OCI-LY1 (cell line): ENCODE results near the gene SMAD6.

Experiments used
- H2AFZ ChIP-seq: fragments of 200-600 bp; sonication (generic), shearing (Covaris generic); 2 replicates; pipeline ENCODE4 v1.6.0; 2014; ENCODE audit warnings: antibody characterized with exemption, mild to moderate bottlenecking, low read length
- H3F3A ChIP-seq: fragments of 200-600 bp; sonication (generic), shearing (Covaris generic); 2 replicates; pipeline ENCODE4 v1.6.0; 2014; ENCODE audit warnings: mild to moderate bottlenecking, antibody characterized with exemption, low read length, moderate library complexity; ENCODE audit not compliant: insufficient read depth
- H3K27ac ChIP-seq: fragments of 200-600 bp; sonication (generic); 2 replicates; pipeline ENCODE4 v1.5.1; 2014; ENCODE audit warnings: low read length, mixed run types, mild to moderate bottlenecking, low read depth; ENCODE audit not compliant: poor library complexity, severe bottlenecking
- H3K27me3 ChIP-seq: fragments of 200-600 bp; sonication (generic); 2 replicates; pipeline ENCODE4 v1.6.0; 2014; ENCODE audit warnings: antibody characterized with exemption, mild to moderate bottlenecking, low read length, moderate library complexity; ENCODE audit not compliant: insufficient read depth
- H3K36me3 ChIP-seq: fragments of 200-600 bp; sonication (generic); 2 replicates; pipeline ENCODE4 v1.6.1; 2014; ENCODE audit warnings: mild to moderate bottlenecking, antibody characterized with exemption, low read length, moderate library complexity, mixed read lengths; ENCODE audit not compliant: insufficient read depth
- H3K4me1 ChIP-seq: fragments of 200-600 bp; sonication (generic); 2 replicates; pipeline ENCODE4 v1.5.1; 2014; ENCODE audit warnings: mild to moderate bottlenecking, low read length, moderate library complexity; ENCODE audit not compliant: insufficient read depth, severe bottlenecking
- H3K4me2 ChIP-seq: fragments of 200-600 bp; sonication (generic), shearing (Covaris generic); 2 replicates; pipeline ENCODE4 v1.6.1; 2014; ENCODE audit warnings: low read length
- H3K4me3 ChIP-seq: fragments of 200-600 bp; sonication (generic); 2 replicates; pipeline ENCODE4 v1.5.1; 2014; ENCODE audit warnings: low read length, low read depth, mild to moderate bottlenecking, mixed read lengths; ENCODE audit not compliant: poor library complexity, severe bottlenecking
- H3K79me2 ChIP-seq: fragments of 200-600 bp; shearing (Covaris generic); 2 replicates; pipeline ENCODE4 v1.6.1; 2016; ENCODE audit warnings: mixed run types, low read length, mixed read lengths; ENCODE audit not compliant: insufficient read depth
- H3K9ac ChIP-seq: fragments of 200-600 bp; sonication (generic), shearing (Covaris generic); 2 replicates; pipeline ENCODE4 v1.6.1; 2014; ENCODE audit warnings: mild to moderate bottlenecking, low read length, mixed read lengths
- H3K9me2 ChIP-seq: fragments of 200-600 bp; sonication (generic), shearing (Covaris generic); 2 replicates; pipeline ENCODE4 v1.6.1; 2014; ENCODE audit warnings: low read depth, mild to moderate bottlenecking, low read length, mixed read lengths
- H3K9me3 ChIP-seq: fragments of 200-600 bp; shearing (Covaris generic); 2 replicates; pipeline ENCODE4 v1.6.1; 2014; ENCODE audit warnings: low read length, mixed read lengths
- H4K20me1 ChIP-seq: fragments of 200-600 bp; sonication (generic), shearing (Covaris generic); 2 replicates; pipeline ENCODE4 v1.6.0; 2016; ENCODE audit warnings: mild to moderate bottlenecking, low read length; ENCODE audit not compliant: insufficient read depth
- EZH2 ChIP-seq: fragments of 200-600 bp; sonication (generic), shearing (Covaris generic); IDR thresholded peaks from 2 replicates; pipeline ENCODE4 v1.8.0; 2017; ENCODE audit warnings: borderline replicate concordance, mixed run types, mild to moderate bottlenecking, antibody characterized with exemption, low read length, moderate library complexity, mixed read lengths
- TF ChIP-seq, protein P1 (sequence below): fragments of 200-600 bp; sonication (generic), shearing (Covaris generic); IDR thresholded peaks from 2 replicates; pipeline ENCODE4 v1.5.1; 2017; ENCODE audit warnings: mild to moderate bottlenecking, antibody characterized with exemption, low read length, moderate library complexity, mixed read lengths

Gene SMAD6

DNA sequence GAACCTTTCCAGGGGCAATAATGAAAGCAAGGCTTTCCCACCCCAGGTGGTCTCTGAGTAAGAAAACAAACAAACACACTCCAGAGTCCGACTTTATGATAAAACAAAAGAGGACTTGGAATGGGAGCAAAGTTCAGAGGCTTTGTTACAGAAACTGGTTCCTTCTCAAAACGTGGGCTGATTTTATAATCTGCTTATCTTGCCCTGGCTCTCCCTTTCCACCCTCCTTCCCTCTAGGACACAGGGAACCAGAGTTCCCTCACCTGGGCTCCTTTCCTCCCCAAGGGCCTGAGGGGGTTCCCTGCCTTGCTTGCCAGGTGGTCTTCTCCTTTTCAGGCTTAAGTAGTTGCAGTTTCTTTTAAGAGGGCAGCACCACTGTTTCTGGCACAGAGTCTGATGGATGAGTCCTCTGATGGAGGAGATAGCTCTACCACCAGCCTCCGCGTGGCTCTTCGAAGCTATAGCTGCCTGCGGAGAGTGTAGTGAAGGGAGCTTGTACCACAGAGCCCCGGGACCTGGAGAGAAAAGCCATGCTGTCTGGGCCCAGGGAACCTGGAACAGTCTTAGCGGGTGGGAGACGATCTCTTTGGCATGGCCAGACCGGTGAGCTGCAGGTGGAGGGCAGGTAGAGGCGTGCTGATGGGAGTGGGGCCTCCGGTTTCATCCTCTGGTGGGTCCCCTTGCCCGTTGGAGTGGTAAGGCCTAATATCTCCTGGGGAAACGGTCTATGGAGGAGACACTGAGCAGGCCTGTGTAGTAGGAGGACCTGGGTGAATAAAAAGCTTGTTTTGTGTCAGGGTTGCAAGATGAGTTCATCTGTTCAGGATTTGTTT lies 68.7 kb downstream of the SMAD6 start:
- peaks cover 33% of the 10 kb centered on the region for H3K4me1 ChIP-seq
- no peaks in the 10 kb centered on the region for H3K27me3 ChIP-seq
- no peak overlapping the region for H3K9ac ChIP-seq
- H3K9me3 ChIP-seq = no peaks in the 10 kb centered on the region
- H3K9me2 ChIP-seq = no peaks in the 10 kb centered on the region
- no peak overlapping the region; the same call in 1 of the 2 replicates for H3K4me2 ChIP-seq
- no peaks in the 10 kb centered on the region for H3K36me3 ChIP-seq
- TF ChIP-seq, protein P1, sequence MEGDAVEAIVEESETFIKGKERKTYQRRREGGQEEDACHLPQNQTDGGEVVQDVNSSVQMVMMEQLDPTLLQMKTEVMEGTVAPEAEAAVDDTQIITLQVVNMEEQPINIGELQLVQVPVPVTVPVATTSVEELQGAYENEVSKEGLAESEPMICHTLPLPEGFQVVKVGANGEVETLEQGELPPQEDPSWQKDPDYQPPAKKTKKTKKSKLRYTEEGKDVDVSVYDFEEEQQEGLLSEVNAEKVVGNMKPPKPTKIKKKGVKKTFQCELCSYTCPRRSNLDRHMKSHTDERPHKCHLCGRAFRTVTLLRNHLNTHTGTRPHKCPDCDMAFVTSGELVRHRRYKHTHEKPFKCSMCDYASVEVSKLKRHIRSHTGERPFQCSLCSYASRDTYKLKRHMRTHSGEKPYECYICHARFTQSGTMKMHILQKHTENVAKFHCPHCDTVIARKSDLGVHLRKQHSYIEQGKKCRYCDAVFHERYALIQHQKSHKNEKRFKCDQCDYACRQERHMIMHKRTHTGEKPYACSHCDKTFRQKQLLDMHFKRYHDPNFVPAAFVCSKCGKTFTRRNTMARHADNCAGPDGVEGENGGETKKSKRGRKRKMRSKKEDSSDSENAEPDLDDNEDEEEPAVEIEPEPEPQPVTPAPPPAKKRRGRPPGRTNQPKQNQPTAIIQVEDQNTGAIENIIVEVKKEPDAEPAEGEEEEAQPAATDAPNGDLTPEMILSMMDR = no peak
- no peak for TF ChIP-seq EZH2
- no peaks in the 10 kb centered on the region for H3K79me2 ChIP-seq
- no peak overlapping the region for H2AFZ ChIP-seq
- H4K20me1 ChIP-seq = no peaks in the 10 kb centered on the region
- H3K4me3 ChIP-seq = no peak overlapping the region
- no peaks in the 10 kb centered on the region for H3F3A ChIP-seq
- peak overlapping the region; percentile 64 for H3K27ac ChIP-seq

DNA sequence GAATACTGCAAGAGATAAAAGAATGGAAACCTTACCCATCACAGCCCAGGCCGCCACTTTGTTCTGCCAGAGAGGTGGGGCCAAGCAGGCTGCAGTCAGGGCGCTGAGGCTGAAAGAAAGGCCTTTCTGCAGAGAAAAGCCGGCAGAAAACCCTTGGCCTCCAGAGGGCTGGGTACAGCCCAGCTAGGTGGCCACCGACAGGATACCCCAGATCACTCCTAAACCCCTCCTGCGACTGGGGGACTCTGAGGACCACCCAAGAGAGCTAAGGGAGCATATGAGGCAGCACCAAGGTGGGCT lies 69.3 kb downstream of the SMAD6 start:
- no peak for TF ChIP-seq EZH2
- H3K9ac ChIP-seq = no peak overlapping the region
- H3K4me3 ChIP-seq = no peak overlapping the region
- H3K36me3 ChIP-seq = no peaks in the 10 kb centered on the region
- no peak overlapping the region; the same call in 1 of the 2 replicates for H3K4me2 ChIP-seq
- no peak overlapping the region for H2AFZ ChIP-seq
- no peaks in the 10 kb centered on the region for H3K9me3 ChIP-seq
- no peaks in the 10 kb centered on the region for H3K27me3 ChIP-seq
- H3K27ac ChIP-seq = peak overlapping the region; percentile 64
- H4K20me1 ChIP-seq = no peaks in the 10 kb centered on the region
- H3K79me2 ChIP-seq = no peaks in the 10 kb centered on the region
- H3F3A ChIP-seq = no peaks in the 10 kb centered on the region
- no peaks in the 10 kb centered on the region for H3K9me2 ChIP-seq
- peaks cover 30% of the 10 kb centered on the region for H3K4me1 ChIP-seq

DNA sequence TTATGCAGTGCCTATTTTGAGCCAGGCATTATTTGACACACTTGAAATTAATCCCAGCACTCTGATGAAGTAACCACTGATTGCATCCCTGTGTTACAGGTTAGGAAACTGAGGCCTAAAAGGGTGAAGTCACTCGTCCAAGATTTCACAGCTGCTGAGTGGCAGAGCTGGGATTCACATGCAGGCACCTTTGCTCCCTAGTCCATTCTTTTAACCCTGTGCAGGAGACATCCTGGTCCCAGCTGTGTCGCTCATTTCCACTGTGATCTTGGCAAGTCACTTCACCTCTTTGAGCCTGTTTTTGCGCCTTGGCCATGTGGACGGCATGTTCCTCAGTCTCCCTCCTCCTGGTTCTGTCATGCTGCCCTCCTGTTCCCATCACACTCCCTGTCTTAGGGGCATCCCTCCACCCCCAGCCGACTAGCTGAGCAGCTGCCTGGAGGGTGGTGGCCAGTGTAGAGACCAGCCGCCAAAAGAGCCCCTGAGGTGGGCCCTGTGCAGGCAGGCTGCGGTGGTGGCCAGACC lies 70.6 kb downstream of the SMAD6 start:
- H3K27ac ChIP-seq = no peak overlapping the region
- no peaks in the 10 kb centered on the region for H3K9me3 ChIP-seq
- H3K9me2 ChIP-seq = no peaks in the 10 kb centered on the region
- H3K4me1 ChIP-seq = peaks cover 29% of the 10 kb centered on the region
- H3K4me3 ChIP-seq = no peak overlapping the region
- H3K36me3 ChIP-seq = no peaks in the 10 kb centered on the region
- H4K20me1 ChIP-seq = no peaks in the 10 kb centered on the region
- H3K79me2 ChIP-seq = no peaks in the 10 kb centered on the region
- no peak overlapping the region for H3K4me2 ChIP-seq
- no peak overlapping the region for H3K9ac ChIP-seq
- H2AFZ ChIP-seq = no peak overlapping the region
- no peaks in the 10 kb centered on the region for H3F3A ChIP-seq
- no peaks in the 10 kb centered on the region for H3K27me3 ChIP-seq
- TF ChIP-seq, protein P1 = no peak
- no peak for TF ChIP-seq EZH2
